Activated T-helper 2 cell treated with anti-CD3 and anti-CD28 coated beads, Interferon-gamma antibody, Interleukin-2, Interleukin-4, amounts not matched to agents 10 μg/mL and 5 μg/mL and 100 μg/mL, durations not matched to agents 14 hours and 24 hours and 36 hours (primary cell): ENCODE measurements around the gene TRIO. TPM values are rescaled to one million over a fixed set of nuclear protein-coding genes. Genes with fewer than 3 reads are reported as not detected.

Experiments used
- DNase-seq: peaks from one replicate; pipeline ENCODE4 v3.0.0; 2021; ENCODE audit warnings: low spot score
- H3K27ac Mint-ChIP-seq: one replicate; pipeline ENCODE4 v1.8.0; 2021; ENCODE audit warnings: mixed read lengths
- H3K27me3 Mint-ChIP-seq: one replicate; pipeline ENCODE4 v1.8.0; 2021; ENCODE audit warnings: low read depth, mixed read lengths
- H3K36me3 Mint-ChIP-seq: one replicate; pipeline ENCODE4 v1.8.0; 2021; ENCODE audit warnings: low read depth, mixed read lengths
- H3K4me1 Mint-ChIP-seq: one replicate; pipeline ENCODE4 v1.8.0; 2021; ENCODE audit warnings: low read depth, mixed read lengths
- H3K4me3 Mint-ChIP-seq: one replicate; pipeline ENCODE4 v1.8.0; 2021; ENCODE audit warnings: low read depth, mild to moderate bottlenecking, moderate library complexity, mixed read lengths
- H3K9me3 Mint-ChIP-seq: one replicate; pipeline ENCODE4 v1.8.0; 2021; ENCODE audit warnings: mixed read lengths
- intact Hi-C: fragments of 100-400 bp; cut with micrococcal nuclease; formaldehyde crosslinking; loops from one replicate; pipeline ENCODE4 v1.15.1; 2023
- total RNA-seq: library from RNA; stranded (reverse); gene quantifications from 2 replicates; pipeline ENCODE4 v1.2.3, GENCODE V29; 2022

TRIO gene
- total RNA-seq, 1 donor from 2014 or later: 28.7 TPM

- no peak for DNase-seq
- no peaks in the 10 kb centered on the region for H3K36me3 Mint-ChIP-seq
- H3K9me3 Mint-ChIP-seq: no peaks in the 10 kb centered on the region
- H3K27me3 Mint-ChIP-seq: no peaks in the 10 kb centered on the region
- no peaks in the 10 kb centered on the region for H3K4me1 Mint-ChIP-seq
- intact Hi-C loops: no loop called here
- no peak overlapping the region for H3K27ac Mint-ChIP-seq
- no peak overlapping the region for H3K4me3 Mint-ChIP-seq
Observed at GRCh38 chr5:14181299-14181968, 38.3 kb downstream of the TRIO start.

- no peak for DNase-seq
- H3K36me3 Mint-ChIP-seq: no peaks in the 10 kb centered on the region
- H3K4me3 Mint-ChIP-seq: no peak overlapping the region
- H3K4me1 Mint-ChIP-seq: no peaks in the 10 kb centered on the region
- H3K9me3 Mint-ChIP-seq: no peaks in the 10 kb centered on the region
- intact Hi-C loops: no loop called here
- H3K27me3 Mint-ChIP-seq: peaks cover 5% of the 10 kb centered on the region
- no peak overlapping the region for H3K27ac Mint-ChIP-seq
Observed at GRCh38 chr5:14182761-14183160, 39.6 kb downstream of the TRIO start.

DNA sequence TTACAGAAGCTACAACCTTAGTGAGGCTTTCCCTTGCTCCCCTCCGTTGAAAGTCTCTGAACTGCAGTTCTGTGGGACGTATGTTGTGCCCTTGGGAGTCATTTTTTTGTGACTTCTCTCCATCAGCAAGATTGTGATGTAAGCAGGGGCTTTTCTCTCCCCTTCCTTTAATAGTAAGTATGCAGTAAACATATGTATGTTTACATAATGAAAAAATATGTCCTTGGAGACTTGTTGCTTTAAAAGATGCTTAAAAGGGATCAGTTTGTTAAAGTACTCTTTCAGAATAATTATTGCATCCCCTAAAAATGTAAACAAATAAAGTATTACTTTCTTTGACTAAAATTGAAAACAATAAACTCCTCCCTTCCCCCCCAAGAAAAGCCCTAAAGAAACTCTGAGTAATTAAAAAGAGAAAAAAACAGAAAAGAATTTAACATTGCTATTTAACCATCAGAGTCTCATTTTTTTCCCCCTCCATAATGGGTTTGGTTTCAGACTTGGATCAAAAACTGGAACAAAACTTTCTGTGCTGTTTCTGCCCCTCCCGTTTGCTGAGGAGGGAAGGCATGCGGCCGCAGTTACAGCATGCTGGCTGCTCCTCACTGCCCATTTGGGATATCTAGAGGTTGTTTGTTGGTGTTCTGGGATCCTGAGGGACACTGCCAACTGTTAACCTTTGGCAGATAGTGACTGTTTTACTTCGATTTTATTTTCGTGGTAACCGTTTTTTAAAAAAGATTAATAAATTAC is 40.2 kb downstream of the TRIO start:
- Mint-ChIP-seq H3K4me3 (no peak overlapping the region), H3K27ac (no peak overlapping the region), H3K4me1 (no peaks in the 10 kb centered on the region), H3K36me3 (no peaks in the 10 kb centered on the region), H3K9me3 (no peaks in the 10 kb centered on the region), H3K27me3 (peaks cover 7% of the 10 kb centered on the region)
- no peak for DNase-seq
- intact Hi-C loops: no loop called here

GRCh38 chr5:14184082-14184481 is 40.9 kb downstream of the TRIO start:
- intact Hi-C loops: no loop called here
- H3K9me3 Mint-ChIP-seq: no peaks in the 10 kb centered on the region
- DNase-seq: no peak
- H3K27me3 Mint-ChIP-seq: peaks cover 7% of the 10 kb centered on the region
- no peaks in the 10 kb centered on the region for H3K36me3 Mint-ChIP-seq
- no peak overlapping the region for H3K4me3 Mint-ChIP-seq
- no peaks in the 10 kb centered on the region for H3K4me1 Mint-ChIP-seq
- no peak overlapping the region for H3K27ac Mint-ChIP-seq

- Mint-ChIP-seq H3K4me3 (no peak overlapping the region), H3K4me1 (no peaks in the 10 kb centered on the region), H3K27ac (no peak overlapping the region), H3K9me3 (no peaks in the 10 kb centered on the region), H3K27me3 (peaks cover 8% of the 10 kb centered on the region), H3K36me3 (no peaks in the 10 kb centered on the region)
- no peak for DNase-seq
- intact Hi-C loops: no loop called here
Observed at GRCh38 chr5:14184725-14185124, 41.6 kb downstream of the TRIO start.

DNA sequence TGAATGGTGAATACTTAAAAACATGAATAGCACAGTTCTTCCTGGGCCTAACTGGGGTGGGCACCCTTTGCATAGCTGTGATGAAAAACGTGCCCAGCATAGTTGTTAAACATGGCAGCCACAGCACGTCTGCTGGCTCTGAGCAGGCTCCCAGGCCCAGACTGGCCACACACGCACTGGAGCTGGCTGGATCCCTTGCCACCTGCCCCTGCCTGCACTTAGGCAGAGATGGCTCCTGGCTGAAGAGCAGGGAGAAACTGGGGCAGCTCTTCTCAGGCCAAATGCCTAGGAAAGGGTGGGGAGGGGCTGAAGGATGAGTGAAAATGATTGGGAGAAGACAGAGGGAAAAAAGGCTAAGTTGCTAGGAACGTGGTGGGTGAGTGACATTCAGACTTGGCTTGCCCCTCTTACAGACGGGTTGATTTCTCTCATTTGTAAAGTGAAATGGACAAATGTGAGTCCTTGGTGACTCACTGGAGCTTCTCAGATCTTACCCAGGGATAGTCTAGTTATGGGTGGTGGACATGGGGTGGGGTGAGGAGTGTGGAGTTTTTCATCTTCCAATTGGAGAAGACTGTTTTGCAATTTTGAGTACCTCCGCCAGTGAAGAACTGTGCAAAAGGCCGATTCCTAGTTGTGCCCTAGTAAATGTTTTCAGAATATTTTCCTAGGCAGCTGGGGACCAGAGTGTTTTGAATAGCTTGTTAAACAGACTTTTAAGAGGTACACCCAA is 42.4 kb downstream of the TRIO start:
- H3K27me3 Mint-ChIP-seq: peaks cover 8% of the 10 kb centered on the region
- no peak overlapping the region for H3K27ac Mint-ChIP-seq
- H3K36me3 Mint-ChIP-seq: no peaks in the 10 kb centered on the region
- no peaks in the 10 kb centered on the region for H3K4me1 Mint-ChIP-seq
- H3K4me3 Mint-ChIP-seq: no peak overlapping the region
- intact Hi-C loops: no loop called here
- no peak for DNase-seq
- H3K9me3 Mint-ChIP-seq: no peaks in the 10 kb centered on the region

DNA sequence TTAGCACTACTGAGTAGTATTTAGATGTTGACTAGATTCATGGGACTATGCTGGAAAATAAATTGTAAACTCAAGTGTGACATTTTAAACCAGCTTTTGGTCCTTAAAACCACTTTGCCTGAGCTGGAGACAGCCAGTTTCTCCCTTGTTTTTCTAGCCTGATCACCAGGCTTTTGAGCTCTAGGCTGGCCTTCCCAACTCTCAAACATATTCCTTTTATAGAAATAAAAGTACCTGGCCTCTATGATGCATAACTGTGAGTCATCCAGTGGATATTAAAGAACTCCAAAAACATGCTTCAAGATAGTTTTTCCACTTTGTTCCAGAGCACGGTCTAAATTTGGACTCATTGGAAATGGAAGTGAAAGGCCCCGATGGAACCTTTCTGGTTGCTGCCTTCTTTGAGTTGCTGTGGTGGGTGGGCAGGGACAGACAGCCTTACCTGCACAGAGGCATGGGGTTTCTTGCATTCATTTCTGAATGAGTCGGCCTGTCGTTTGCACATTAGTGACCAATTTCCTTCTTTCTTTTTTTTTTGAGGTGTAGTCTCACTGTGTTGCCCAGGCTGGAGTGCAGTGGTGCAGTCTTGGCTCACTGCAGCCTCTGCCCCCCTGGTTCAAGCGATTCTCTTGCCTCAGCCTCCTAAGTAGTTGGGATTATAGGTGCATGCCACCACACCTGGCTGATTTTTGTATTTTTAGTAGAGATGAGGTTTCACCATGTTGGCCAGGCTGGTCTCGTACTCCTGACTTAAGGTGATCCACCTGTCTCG is 43.1 kb downstream of the TRIO start:
- H3K4me1 Mint-ChIP-seq: no peaks in the 10 kb centered on the region
- no peak for DNase-seq
- intact Hi-C loops: no loop called here
- no peaks in the 10 kb centered on the region for H3K36me3 Mint-ChIP-seq
- no peak overlapping the region for H3K27ac Mint-ChIP-seq
- H3K4me3 Mint-ChIP-seq: no peak overlapping the region
- H3K9me3 Mint-ChIP-seq: no peaks in the 10 kb centered on the region
- peaks cover 8% of the 10 kb centered on the region for H3K27me3 Mint-ChIP-seq

DNA sequence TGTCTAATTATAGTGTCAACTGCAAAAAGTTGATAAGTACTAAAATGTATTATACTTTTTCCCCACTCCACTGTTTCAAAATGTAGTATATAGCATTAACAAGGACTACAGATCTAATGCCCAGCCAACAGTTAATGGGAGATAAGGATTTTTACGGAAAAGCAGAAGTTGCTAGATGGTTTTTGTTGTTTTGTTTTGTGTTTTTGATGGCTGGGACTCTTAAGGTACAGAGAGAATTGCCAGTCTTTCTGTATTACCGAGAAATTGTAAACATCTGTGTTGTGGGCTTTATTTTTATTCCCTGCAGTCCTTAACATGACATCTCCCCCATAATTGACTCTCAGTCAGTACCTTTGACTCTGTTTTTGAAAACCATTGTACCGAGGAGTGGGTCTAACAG is 44.0 kb downstream of the TRIO start:
- H3K9me3 Mint-ChIP-seq: no peaks in the 10 kb centered on the region
- H3K27ac Mint-ChIP-seq: no peak overlapping the region
- H3K4me1 Mint-ChIP-seq: no peaks in the 10 kb centered on the region
- no peak for DNase-seq
- intact Hi-C loops: no loop called here
- H3K36me3 Mint-ChIP-seq: no peaks in the 10 kb centered on the region
- peaks cover 8% of the 10 kb centered on the region for H3K27me3 Mint-ChIP-seq
- no peak overlapping the region for H3K4me3 Mint-ChIP-seq

DNA sequence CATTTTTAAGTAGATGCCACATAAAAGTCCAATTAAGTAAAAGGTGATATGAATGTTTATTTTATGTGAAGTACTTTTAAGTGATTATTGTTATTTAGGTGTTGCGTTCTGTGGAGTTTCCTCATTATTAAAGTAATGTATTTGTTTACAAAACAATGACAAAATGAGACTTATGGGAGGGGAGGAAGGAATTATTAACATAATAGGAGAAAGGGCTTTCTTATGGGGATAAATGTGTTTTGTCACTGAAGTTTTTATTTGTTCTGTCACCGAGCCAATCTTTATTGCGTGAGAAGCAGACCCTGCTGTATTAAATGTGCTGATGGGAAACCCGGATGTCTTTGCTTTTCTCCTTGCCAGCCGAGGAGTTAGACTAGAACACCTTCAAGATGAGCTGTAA is 44.5 kb downstream of the TRIO start:
- Mint-ChIP-seq H3K4me1 (no peaks in the 10 kb centered on the region), H3K27ac (no peak overlapping the region), H3K9me3 (no peaks in the 10 kb centered on the region), H3K36me3 (no peaks in the 10 kb centered on the region), H3K27me3 (peaks cover 8% of the 10 kb centered on the region), H3K4me3 (no peak overlapping the region)
- no peak for DNase-seq
- intact Hi-C loops: no loop called here

DNA sequence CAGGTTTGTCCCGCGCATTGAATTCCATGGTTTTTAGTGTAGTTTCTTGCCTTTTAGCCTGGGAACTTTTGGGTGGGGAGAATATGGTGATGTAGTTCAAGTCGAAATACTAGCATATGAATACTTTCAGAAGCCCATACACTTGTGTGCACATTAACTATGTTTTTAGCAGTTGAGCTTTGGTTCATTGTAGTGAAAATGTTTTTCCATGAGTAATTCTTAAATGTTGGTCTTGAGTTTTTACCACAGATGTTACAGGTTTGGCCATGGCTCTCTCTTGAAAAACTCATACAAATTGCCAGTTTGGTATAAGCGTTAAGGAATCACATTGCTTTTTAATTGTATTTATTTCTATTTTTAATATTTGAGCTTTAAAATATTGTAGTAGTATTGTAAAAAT is 45.6 kb downstream of the TRIO start:
- no peak overlapping the region for H3K4me3 Mint-ChIP-seq
- H3K9me3 Mint-ChIP-seq: no peaks in the 10 kb centered on the region
- no peak overlapping the region for H3K27ac Mint-ChIP-seq
- intact Hi-C loops: no loop called here
- H3K36me3 Mint-ChIP-seq: no peaks in the 10 kb centered on the region
- peaks cover 9% of the 10 kb centered on the region for H3K27me3 Mint-ChIP-seq
- no peak for DNase-seq
- no peaks in the 10 kb centered on the region for H3K4me1 Mint-ChIP-seq

DNA sequence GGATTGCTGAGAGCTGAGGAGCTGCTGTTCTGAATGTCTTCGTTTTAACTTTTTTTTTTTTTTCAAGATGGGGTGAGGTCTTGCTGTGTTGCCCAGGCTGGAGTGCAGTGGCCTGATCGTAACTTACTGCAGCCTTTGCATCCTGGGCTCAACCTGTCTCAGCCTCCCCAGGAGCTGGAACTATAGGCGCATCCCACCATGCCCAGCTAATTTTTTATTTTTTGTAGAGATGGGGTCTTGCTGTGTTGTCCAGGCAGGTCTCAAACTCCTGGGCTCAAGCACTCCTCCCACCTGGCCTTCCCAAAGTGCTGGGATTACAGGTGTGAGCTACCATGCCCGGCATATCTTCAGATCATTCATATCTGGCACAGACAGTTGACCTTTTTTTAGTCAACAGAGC is 46.5 kb downstream of the TRIO start:
- H3K4me1 Mint-ChIP-seq: no peaks in the 10 kb centered on the region

GRCh38 chr5:14190194-14191164 is 47.3 kb downstream of the TRIO start:
- no peak for DNase-seq
- H3K9me3 Mint-ChIP-seq: no peaks in the 10 kb centered on the region
- no peak overlapping the region for H3K27ac Mint-ChIP-seq
- peaks cover 10% of the 10 kb centered on the region for H3K27me3 Mint-ChIP-seq
- intact Hi-C loops: no loop called here
- no peaks in the 10 kb centered on the region for H3K4me1 Mint-ChIP-seq
- no peaks in the 10 kb centered on the region for H3K36me3 Mint-ChIP-seq
- H3K4me3 Mint-ChIP-seq: no peak overlapping the region

More for the DNA sequence above, 46.5 kb downstream of the TRIO start:
- H3K27me3 Mint-ChIP-seq: peaks cover 10% of the 10 kb centered on the region
- no peaks in the 10 kb centered on the region for H3K36me3 Mint-ChIP-seq
- H3K4me3 Mint-ChIP-seq: no peak overlapping the region
- H3K9me3 Mint-ChIP-seq: no peaks in the 10 kb centered on the region
- intact Hi-C loops: no loop called here
- DNase-seq: no peak
- no peak overlapping the region for H3K27ac Mint-ChIP-seq
